ENCODE results near the gene GAS1.

GAS1 gene

GRCh38 chr9:86941197-86941596, 6.1 kb downstream of the GAS1 start:
- ATAC-seq: no peak
- TF ChIP-seq RARB (CRISPR knock-in tag; IDR thresholded peaks at IDR 0.05): no peak
- TF ChIP-seq SNAI2 (CRISPR knock-in tag; IDR thresholded peaks at IDR 0.05): no peak
- no peak for TF ChIP-seq ARNTL (CRISPR knock-in tag; IDR thresholded peaks at IDR 0.05; ENCODE audit: borderline replicate concordance, low read depth)
- no peak for TF ChIP-seq CSDC2 (CRISPR knock-in tag; IDR thresholded peaks at IDR 0.05)
- TF ChIP-seq ZNF70 (CRISPR knock-in tag; IDR thresholded peaks at IDR 0.05): no peak
- TF ChIP-seq ZNF8 (CRISPR knock-in tag; IDR thresholded peaks at IDR 0.05): no peak
- TF ChIP-seq ZFP30 (CRISPR knock-in tag; IDR thresholded peaks at IDR 0.05): no peak
- no peak for TF ChIP-seq TCF4 (CRISPR knock-in tag; IDR thresholded peaks at IDR 0.05; ENCODE audit: borderline replicate concordance)
- no peak for TF ChIP-seq TOX (CRISPR knock-in tag; IDR thresholded peaks at IDR 0.05; ENCODE audit: borderline replicate concordance)
- TF ChIP-seq ISL1 (CRISPR knock-in tag; IDR thresholded peaks at IDR 0.05): no peak
- no peak for TF ChIP-seq TSHZ2 (CRISPR knock-in tag; IDR thresholded peaks at IDR 0.05)
- TF ChIP-seq BACH2 (CRISPR knock-in tag; IDR thresholded peaks at IDR 0.05; ENCODE audit: borderline replicate concordance): no peak
- TF ChIP-seq PPARA (CRISPR knock-in tag; IDR thresholded peaks at IDR 0.05; ENCODE audit: borderline replicate concordance): no peak
- TF ChIP-seq ZNF565 (CRISPR knock-in tag; conservative IDR thresholded peaks at IDR 0.05; ENCODE audit: low read depth): no peak

GRCh38 chr9:86940774-86941173, 6.5 kb downstream of the GAS1 start:
- TF ChIP-seq ZFP30 (CRISPR knock-in tag; IDR thresholded peaks at IDR 0.05) (no peak), CSRNP3 (CRISPR knock-in tag; IDR thresholded peaks at IDR 0.05) (no peak), RARB (CRISPR knock-in tag; IDR thresholded peaks at IDR 0.05) (no peak), ZNF565 (CRISPR knock-in tag; conservative IDR thresholded peaks at IDR 0.05; ENCODE audit: low read depth) (no peak), BACH2 (CRISPR knock-in tag; IDR thresholded peaks at IDR 0.05; ENCODE audit: borderline replicate concordance) (no peak), SNAI2 (CRISPR knock-in tag; IDR thresholded peaks at IDR 0.05) (no peak), PATZ1 (CRISPR knock-in tag; IDR thresholded peaks at IDR 0.05; ENCODE audit: borderline replicate concordance) (no peak), ZNF70 (CRISPR knock-in tag; IDR thresholded peaks at IDR 0.05) (no peak), ZFP3 (CRISPR knock-in tag; IDR thresholded peaks at IDR 0.05) (no peak)
- no peak for ATAC-seq

GRCh38 chr9:86939891-86940290, 7.4 kb downstream of the GAS1 start:
- TF ChIP-seq TSHZ2 (CRISPR knock-in tag; IDR thresholded peaks at IDR 0.05): no peak
- TF ChIP-seq ZNF70 (CRISPR knock-in tag; IDR thresholded peaks at IDR 0.05): no peak
- no peak for ATAC-seq

- TF ChIP-seq ZFP3 (CRISPR knock-in tag; IDR thresholded peaks at IDR 0.05) (no peak), CSDC2 (CRISPR knock-in tag; IDR thresholded peaks at IDR 0.05) (no peak)
- no peak for ATAC-seq
Measured at GRCh38 chr9:86939321-86939720, 8.0 kb downstream of the GAS1 start.

GRCh38 chr9:86938780-86939179, 8.5 kb downstream of the GAS1 start:
- ATAC-seq: no peak
- TF ChIP-seq TCF4 (CRISPR knock-in tag; IDR thresholded peaks at IDR 0.05; ENCODE audit: borderline replicate concordance) (no peak), ARNTL (CRISPR knock-in tag; IDR thresholded peaks at IDR 0.05; ENCODE audit: borderline replicate concordance, low read depth) (no peak), ZC3H10 (CRISPR knock-in tag; IDR thresholded peaks at IDR 0.05) (no peak), POU6F1 (CRISPR knock-in tag; IDR thresholded peaks at IDR 0.05; ENCODE audit: borderline replicate concordance, low read depth) (no peak), SNAI2 (CRISPR knock-in tag; IDR thresholded peaks at IDR 0.05) (no peak), GLIS3 (CRISPR knock-in tag; IDR thresholded peaks at IDR 0.05) (no peak), BACH2 (CRISPR knock-in tag; IDR thresholded peaks at IDR 0.05; ENCODE audit: borderline replicate concordance) (no peak), CSRNP3 (CRISPR knock-in tag; IDR thresholded peaks at IDR 0.05) (no peak)

Measured in SK-N-SH treated with all-trans-retinoic acid at 6 μM for 48 hours (cell line).